Measurements from ENCODE around the gene SNIP1.
A peak's percentile ranks its signal among the peaks of the same experiment; 100 is the strongest.
"Not testable (repeated sequence)": the region's sequence is repeated elsewhere in the genome, so short reads cannot be mapped to it uniquely, and the experiment has no call there.

Gene SNIP1

DNA sequence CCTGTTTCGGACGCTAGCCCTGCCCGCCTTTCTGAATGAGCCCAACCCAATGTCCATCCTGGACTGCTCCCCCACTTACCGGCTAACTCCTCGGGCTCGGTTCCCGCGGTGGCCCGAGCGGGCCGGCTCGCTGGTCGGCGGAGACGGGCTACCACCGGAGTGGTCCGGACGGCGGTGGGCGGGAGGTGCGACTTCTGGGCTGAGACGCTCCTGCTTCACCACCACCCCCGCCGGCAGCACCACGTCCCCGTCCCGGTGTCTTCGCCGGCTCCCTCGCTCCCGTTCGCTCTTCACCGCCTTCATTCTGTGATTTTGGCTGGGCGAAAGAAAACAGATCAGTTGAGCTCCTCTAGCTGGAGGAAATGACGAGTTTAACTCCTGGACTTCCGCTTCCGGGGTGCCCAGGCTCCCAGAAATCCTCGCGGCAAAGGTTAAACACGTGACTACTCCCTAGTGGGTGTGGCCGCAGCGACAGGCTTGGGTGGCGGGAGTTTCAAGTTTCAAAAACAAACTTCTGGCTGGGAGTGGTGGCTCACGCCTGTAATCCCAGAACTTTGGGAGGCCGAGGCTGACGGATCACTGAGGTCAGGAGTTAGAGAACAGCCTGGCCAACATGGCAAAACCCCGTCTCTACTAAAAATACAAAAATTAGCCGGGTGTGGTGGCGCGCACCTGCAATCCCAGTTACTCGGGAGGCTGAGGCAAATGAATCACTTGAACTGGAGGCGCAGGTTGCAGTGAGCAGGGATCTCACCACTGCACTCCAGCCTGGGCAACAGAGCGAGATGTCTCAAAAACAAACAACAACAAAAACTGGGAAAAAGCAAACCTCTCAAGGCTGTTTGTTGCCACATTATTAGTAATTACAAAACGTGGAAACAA lies at the start of gene SNIP1:
TSS of gene SNIP1 (minus strand) at position 367 of the 882 bp plus-strand sequence. CDS start at position 303, 64 bp downstream.
- H3K9me3 ChIP-seq (ENCODE audit: control insufficient read depth, insufficient read depth, low read length) = peaks cover 3% of the 10 kb centered on the region; the same call in 1 of the 2 replicates
- peaks cover 14% of the 10 kb centered on the region for H3K4me1 ChIP-seq (ENCODE audit: insufficient read depth, low read length)
- no peaks in the 10 kb centered on the region; the same call in 1 of the 2 replicates for H3K36me3 ChIP-seq (ENCODE audit: insufficient read depth, low read length)
- peak within 1 kb of the TSS; percentile 95 for H3K9ac ChIP-seq (ENCODE audit: low read depth, low read length)

- H3K36me3 ChIP-seq (ENCODE audit: insufficient read depth, low read length) = no peaks in the 10 kb centered on the region
- no peak overlapping the region for H3K9ac ChIP-seq (ENCODE audit: low read depth, low read length)
- H3K4me1 ChIP-seq (ENCODE audit: insufficient read depth, low read length) = no peaks in the 10 kb centered on the region
- H3K9me3 ChIP-seq (ENCODE audit: control insufficient read depth, insufficient read depth, low read length) = no peaks in the 10 kb centered on the region
Observed at GRCh38 chr1:37602750-37603694, 48.9 kb upstream of the SNIP1 start.

DNA sequence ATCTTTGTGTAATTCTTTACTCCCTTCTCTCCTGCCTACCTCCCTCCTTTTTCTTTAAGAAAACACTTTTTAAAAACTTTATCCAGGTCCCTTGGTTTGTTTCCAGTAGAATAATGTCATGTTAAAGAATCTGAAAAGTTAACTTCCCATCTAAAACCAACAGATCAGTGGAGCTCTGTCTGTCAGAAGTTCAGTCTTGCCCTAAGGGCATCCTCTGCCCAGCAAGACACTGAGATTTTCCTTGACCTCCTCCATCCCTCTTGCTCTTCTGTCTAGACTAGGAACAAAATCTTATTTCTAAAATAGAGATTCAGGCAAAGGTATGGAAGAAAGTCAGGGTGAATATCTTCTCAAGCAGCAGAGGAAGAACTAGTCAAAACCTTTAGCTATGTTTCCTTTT lies 47.3 kb upstream of the SNIP1 start:
- no peaks in the 10 kb centered on the region for H3K36me3 ChIP-seq (ENCODE audit: insufficient read depth, low read length)
- no peaks in the 10 kb centered on the region for H3K4me1 ChIP-seq (ENCODE audit: insufficient read depth, low read length)
- H3K9me3 ChIP-seq (ENCODE audit: control insufficient read depth, insufficient read depth, low read length) = no peaks in the 10 kb centered on the region
- no peak overlapping the region for H3K9ac ChIP-seq (ENCODE audit: low read depth, low read length)

- no peaks in the 10 kb centered on the region for H3K36me3 ChIP-seq (ENCODE audit: insufficient read depth, low read length)
- no peaks in the 10 kb centered on the region for H3K4me1 ChIP-seq (ENCODE audit: insufficient read depth, low read length)
- no peaks in the 10 kb centered on the region for H3K9me3 ChIP-seq (ENCODE audit: control insufficient read depth, insufficient read depth, low read length)
- H3K9ac ChIP-seq (ENCODE audit: low read depth, low read length) = no peak overlapping the region
Observed at GRCh38 chr1:37599940-37600339, 45.8 kb upstream of the SNIP1 start.

GRCh38 chr1:37596182-37596667 lies 42.1 kb upstream of the SNIP1 start:
- H3K9ac ChIP-seq (ENCODE audit: low read depth, low read length) = peak overlapping the region; percentile 95; the same call in 1 of the 2 replicates
- H3K36me3 ChIP-seq (ENCODE audit: insufficient read depth, low read length) = peaks cover 12% of the 10 kb centered on the region
- H3K4me1 ChIP-seq (ENCODE audit: insufficient read depth, low read length) = peaks cover 3% of the 10 kb centered on the region; the same call in 1 of the 2 replicates
- no peaks in the 10 kb centered on the region for H3K9me3 ChIP-seq (ENCODE audit: control insufficient read depth, insufficient read depth, low read length)

- peaks cover 3% of the 10 kb centered on the region; the same call in 1 of the 2 replicates for H3K4me1 ChIP-seq (ENCODE audit: insufficient read depth, low read length)
- H3K9ac ChIP-seq (ENCODE audit: low read depth, low read length) = peak within 1 kb of the TSS; percentile 95
- peaks cover 17% of the 10 kb centered on the region for H3K36me3 ChIP-seq (ENCODE audit: insufficient read depth, low read length)
Observed at GRCh38 chr1:37595440-37596181, 41.5 kb upstream of the SNIP1 start, which contains the start of gene GNL2. TSS of gene GNL2 (minus strand) at chr1:37595937. CDS start at chr1:37595822, 115 bp downstream.

DNA sequence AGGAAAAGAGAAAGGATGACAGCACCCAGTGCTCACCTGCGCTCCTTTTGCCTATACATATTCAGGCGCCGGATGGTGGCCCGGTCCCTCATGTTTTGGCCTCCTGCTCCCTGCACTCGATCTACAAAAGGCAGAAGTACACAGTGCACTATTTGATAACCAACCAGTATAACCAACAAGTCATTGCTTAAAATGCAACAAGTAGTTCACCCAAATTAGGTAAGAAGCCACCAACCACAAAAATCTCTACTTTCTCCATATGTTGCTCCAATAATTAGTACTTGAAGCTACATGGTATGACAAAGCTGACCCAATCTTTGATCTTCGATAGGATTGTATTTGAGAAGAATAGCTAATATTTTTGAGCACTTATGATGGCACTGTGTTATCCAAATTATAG lies 39.6 kb upstream of the SNIP1 start:
- Histone ChIP-seq H3K9me3 (ENCODE audit: control insufficient read depth, insufficient read depth, low read length) (no peaks in the 10 kb centered on the region), H3K36me3 (ENCODE audit: insufficient read depth, low read length) (peaks cover 23% of the 10 kb centered on the region), H3K4me1 (ENCODE audit: insufficient read depth, low read length) (peaks cover 3% of the 10 kb centered on the region; the same call in 1 of the 2 replicates), H3K9ac (ENCODE audit: low read depth, low read length) (no peak overlapping the region)

More at GRCh38 chr1:37595440-37596181, 41.5 kb upstream of the SNIP1 start, which contains the start of gene GNL2:
- no peaks in the 10 kb centered on the region for H3K9me3 ChIP-seq (ENCODE audit: control insufficient read depth, insufficient read depth, low read length)

DNA sequence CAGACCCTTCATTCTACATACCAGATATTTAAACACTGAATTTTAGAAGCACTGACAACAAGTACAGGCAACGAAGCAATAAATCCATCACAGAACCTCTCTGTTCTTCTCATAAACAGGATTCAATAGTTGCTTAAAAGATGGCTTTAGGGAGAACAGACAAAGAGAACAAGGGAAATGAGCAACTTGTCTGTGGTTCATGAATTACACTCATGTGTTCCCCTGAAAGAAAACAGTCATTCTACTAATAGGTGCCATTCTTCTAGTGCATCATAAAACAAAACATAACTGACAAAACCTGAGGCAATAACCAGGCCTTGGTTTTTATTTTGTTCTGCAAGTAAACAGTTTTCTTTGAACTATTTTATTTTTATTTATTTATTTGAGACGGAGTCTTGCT lies 34.8 kb upstream of the SNIP1 start:
- Histone ChIP-seq H3K36me3 (ENCODE audit: insufficient read depth, low read length) (peaks cover 39% of the 10 kb centered on the region), H3K9ac (ENCODE audit: low read depth, low read length) (no peak overlapping the region), H3K9me3 (ENCODE audit: control insufficient read depth, insufficient read depth, low read length) (no peaks in the 10 kb centered on the region), H3K4me1 (ENCODE audit: insufficient read depth, low read length) (no peaks in the 10 kb centered on the region)

GRCh38 chr1:37584544-37584943 lies 30.5 kb upstream of the SNIP1 start:
- not testable (repeated sequence) for H3K9me3 ChIP-seq (ENCODE audit: control insufficient read depth, insufficient read depth, low read length); H3K4me1 ChIP-seq (ENCODE audit: insufficient read depth, low read length); H3K9ac ChIP-seq (ENCODE audit: low read depth, low read length)
- peaks cover 35% of the 10 kb centered on the region for H3K36me3 ChIP-seq (ENCODE audit: insufficient read depth, low read length)

DNA sequence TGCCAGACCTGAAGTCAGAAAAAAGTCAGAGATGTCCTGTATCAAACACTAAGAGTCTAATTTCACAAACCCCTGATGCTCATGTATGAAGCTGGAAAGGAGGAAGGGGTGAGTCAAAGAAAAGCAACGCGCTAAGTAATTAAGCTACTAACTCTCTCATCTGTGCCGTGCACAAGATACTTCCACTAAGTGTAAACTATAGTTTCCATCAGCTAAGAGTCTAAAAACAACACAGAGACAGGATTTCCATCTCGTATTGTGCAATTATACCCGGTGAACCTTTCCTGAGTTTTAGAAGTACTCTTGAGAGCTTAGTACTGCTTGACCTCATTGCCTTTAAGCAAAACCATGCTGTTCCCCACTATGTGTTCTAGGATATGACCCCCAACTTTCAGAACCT lies 21.6 kb upstream of the SNIP1 start:
- H3K36me3 ChIP-seq (ENCODE audit: insufficient read depth, low read length) = peaks cover 47% of the 10 kb centered on the region
- H3K9ac ChIP-seq (ENCODE audit: low read depth, low read length) = no peak overlapping the region
- H3K9me3 ChIP-seq (ENCODE audit: control insufficient read depth, insufficient read depth, low read length) = no peaks in the 10 kb centered on the region
- no peaks in the 10 kb centered on the region for H3K4me1 ChIP-seq (ENCODE audit: insufficient read depth, low read length)

DNA sequence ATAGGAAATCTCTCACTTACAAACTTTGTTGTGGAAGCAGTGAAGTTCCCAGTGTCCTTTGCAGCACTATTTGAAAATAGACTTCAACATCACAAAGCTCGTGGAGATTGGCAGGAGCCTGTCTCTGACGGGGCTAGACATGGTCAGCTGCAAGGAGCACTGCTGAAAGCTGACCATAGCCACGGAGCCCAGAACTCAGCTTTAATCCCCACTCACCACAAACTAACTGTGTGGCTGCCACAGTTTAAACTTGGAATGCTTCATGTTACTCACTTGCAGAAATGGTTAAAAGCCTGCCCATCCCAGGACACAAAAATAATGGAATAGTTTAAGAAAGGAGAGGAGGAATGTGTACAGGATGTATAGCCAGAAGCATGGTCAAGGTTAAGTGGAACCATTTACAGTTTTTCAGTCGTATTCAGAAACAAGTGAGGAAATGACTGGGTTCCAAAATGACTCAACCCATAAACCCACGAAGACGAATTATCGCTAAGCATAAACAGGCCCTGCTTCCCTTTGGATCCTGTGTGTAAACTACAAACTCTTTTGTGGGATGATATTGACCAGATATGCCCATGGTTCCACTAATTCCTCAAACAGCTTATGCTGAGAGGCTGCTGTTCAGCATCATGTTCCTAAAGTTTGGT lies 20.9 kb upstream of the SNIP1 start:
- Histone ChIP-seq H3K9ac (ENCODE audit: low read depth, low read length) (no peak overlapping the region), H3K9me3 (ENCODE audit: control insufficient read depth, insufficient read depth, low read length) (no peaks in the 10 kb centered on the region), H3K36me3 (ENCODE audit: insufficient read depth, low read length) (peaks cover 44% of the 10 kb centered on the region), H3K4me1 (ENCODE audit: insufficient read depth, low read length) (no peaks in the 10 kb centered on the region)

DNA sequence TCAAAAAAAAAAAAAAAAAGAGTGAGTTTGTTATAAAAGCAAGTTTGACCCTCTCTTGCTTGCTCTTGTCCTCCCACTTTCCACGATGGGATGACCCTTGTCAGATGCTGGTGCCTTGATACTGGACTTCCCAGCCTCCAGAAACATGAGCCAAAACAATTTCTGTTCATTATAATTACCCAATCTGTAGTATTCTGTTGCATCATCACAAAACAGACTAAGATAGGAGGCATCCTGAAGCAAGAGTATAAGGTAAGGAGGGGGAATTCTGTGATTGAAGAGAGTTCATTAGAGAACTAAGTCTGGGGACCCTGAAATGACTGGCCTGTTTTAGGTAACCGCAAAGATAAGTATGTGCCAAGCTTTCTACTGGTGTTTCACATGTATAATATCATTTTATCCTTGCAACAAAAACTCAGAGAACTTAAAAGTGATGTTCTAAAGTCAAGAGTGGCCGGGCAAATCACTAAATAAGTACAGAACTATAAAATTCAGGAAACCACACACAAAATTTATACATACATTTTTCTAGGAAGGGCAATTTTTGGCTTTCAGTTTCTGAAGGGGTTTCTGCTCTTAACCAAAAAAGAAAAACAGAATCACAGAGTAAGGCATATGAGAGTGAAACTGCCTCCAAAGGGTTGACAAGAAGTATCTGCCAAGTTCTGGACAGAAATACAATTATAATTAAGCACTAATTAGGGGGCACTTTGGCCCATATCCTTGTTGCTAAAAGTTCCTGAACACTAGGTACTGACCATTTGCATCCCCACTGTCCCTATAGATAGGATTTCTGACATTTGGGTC lies 16.6 kb upstream of the SNIP1 start:
- H3K4me1 ChIP-seq (ENCODE audit: insufficient read depth, low read length) = no peaks in the 10 kb centered on the region
- H3K36me3 ChIP-seq (ENCODE audit: insufficient read depth, low read length) = peaks cover 72% of the 10 kb centered on the region
- H3K9me3 ChIP-seq (ENCODE audit: control insufficient read depth, insufficient read depth, low read length) = no peaks in the 10 kb centered on the region
- no peak overlapping the region for H3K9ac ChIP-seq (ENCODE audit: low read depth, low read length)

DNA sequence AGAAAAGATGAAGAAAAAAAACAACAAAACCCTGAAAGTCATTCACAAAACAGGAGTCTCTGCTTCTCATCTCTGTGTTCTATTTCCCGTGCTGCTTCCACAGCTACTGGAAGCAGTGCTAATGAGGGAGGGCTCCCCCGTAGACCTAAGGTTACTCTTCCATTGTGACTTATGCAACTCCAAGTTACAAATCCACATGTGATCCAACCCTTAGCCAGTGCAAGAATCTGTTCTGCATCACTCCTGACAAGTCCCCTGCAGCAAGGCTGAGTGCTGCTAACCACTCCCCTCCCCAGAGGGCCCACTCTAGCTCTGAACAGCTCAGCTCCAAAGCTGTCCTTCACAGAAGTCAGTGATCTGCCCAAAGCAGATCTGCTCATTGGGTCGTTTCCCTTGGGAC lies 12.9 kb upstream of the SNIP1 start:
- Histone ChIP-seq H3K4me1 (ENCODE audit: insufficient read depth, low read length) (no peaks in the 10 kb centered on the region), H3K9me3 (ENCODE audit: control insufficient read depth, insufficient read depth, low read length) (no peaks in the 10 kb centered on the region), H3K9ac (ENCODE audit: low read depth, low read length) (no peak overlapping the region), H3K36me3 (ENCODE audit: insufficient read depth, low read length) (peaks cover 53% of the 10 kb centered on the region)
